T-helper 17 cell (primary cell): ENCODE data around the gene RPS6KA2. TPM values are rescaled to one million over a fixed set of nuclear protein-coding genes. Genes with fewer than 3 reads are reported as not detected.

Source experiments
- ATAC-seq: fragments of 150-1000 bp; cut with Tn5 transposase; 2 replicates; pipeline ENCODE4 v1.10.0; 2021; ENCODE audit warnings: mild to moderate bottlenecking, moderate library complexity
- DNase-seq, 3 donors: peaks; one replicate each; pipeline versions ENCODE4 v3.0.0 to v3.0.0-alpha.2; 2020 to 2021
- H3K9me3 ChIP-seq: one replicate; pipeline ENCODE4 v1.7.0; 2013; ENCODE audit warnings: low read length, mild to moderate bottlenecking; ENCODE audit not compliant: control insufficient read depth, poor library complexity, severe bottlenecking
- H3K27ac Mint-ChIP-seq: one replicate; pipeline ENCODE4 v1.8.0; 2022; ENCODE audit warnings: mild to moderate bottlenecking, moderate library complexity, mixed read lengths
- H3K27me3 Mint-ChIP-seq: one replicate; pipeline ENCODE4 v1.8.0; 2022; ENCODE audit warnings: mixed read lengths
- H3K36me3 Mint-ChIP-seq: one replicate; pipeline ENCODE4 v1.8.0; 2022; ENCODE audit warnings: low read depth, mixed read lengths
- H3K4me1 Mint-ChIP-seq: one replicate; pipeline ENCODE4 v1.8.0; 2022; ENCODE audit warnings: mild to moderate bottlenecking, mixed read lengths
- H3K4me3 Mint-ChIP-seq: one replicate; pipeline ENCODE4 v1.8.0; 2022; ENCODE audit warnings: mild to moderate bottlenecking, moderate library complexity, mixed read lengths
- total RNA-seq, 4 donors: library from RNA in 2 of 4; stranded (reverse) in 2 of 4; gene quantifications; one replicate each; pipeline ENCODE4 v1.2.3 and lab custom pipeline; 2022 to 2026

The RPS6KA2 gene
- total RNA-seq, 2 donors from 2014 or later = 3.3 to 5.9 TPM

DNA sequence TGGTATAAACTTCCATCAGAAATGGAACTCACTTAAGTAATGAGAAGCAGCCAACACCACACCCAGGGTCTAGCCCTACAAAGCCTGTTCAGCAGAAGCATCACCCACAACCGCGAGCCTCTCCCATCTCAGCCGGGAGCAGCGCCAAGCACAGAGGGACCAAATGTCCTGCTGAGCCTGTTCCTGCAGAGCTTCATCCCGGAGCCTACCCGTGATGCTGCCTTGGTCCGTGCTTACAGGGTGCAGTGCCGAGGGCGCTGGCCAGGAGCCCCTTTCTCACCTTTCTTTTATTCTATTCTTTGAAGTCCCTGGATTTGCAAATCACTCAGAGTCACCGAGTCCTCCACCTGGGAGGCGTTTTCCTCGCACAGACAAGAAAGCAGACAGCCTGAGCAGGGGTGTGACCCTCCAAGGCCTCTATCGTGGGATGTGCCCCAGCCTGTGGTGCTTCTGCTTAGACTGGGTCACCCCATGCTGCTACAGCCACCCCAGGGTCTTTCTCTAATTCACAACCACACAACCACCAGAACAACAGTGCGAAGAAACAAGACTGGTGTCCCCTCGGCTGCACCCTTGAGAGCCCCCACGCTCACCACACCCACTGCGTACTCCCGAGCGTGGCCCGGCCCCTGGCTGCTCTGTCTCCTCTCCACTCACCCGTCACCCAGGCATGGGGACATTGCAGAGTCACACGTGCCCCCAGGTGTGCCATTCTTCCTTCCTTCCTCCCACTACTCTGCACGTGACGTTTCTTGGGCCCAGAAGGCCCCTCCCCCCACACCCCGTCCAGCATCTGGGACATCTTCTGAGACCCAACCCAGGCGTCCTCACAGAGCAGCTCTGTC is 152.1 kb downstream of the RPS6KA2 start:
- H3K27ac Mint-ChIP-seq = no peak overlapping the region
- peaks cover 3% of the 10 kb centered on the region for H3K36me3 Mint-ChIP-seq
- DNase-seq (no peak), ATAC-seq (no peak)
- no peaks in the 10 kb centered on the region for H3K9me3 ChIP-seq
- no peak overlapping the region for H3K4me3 Mint-ChIP-seq
- peaks cover 12% of the 10 kb centered on the region for H3K4me1 Mint-ChIP-seq
- peaks cover 4% of the 10 kb centered on the region for H3K27me3 Mint-ChIP-seq

DNA sequence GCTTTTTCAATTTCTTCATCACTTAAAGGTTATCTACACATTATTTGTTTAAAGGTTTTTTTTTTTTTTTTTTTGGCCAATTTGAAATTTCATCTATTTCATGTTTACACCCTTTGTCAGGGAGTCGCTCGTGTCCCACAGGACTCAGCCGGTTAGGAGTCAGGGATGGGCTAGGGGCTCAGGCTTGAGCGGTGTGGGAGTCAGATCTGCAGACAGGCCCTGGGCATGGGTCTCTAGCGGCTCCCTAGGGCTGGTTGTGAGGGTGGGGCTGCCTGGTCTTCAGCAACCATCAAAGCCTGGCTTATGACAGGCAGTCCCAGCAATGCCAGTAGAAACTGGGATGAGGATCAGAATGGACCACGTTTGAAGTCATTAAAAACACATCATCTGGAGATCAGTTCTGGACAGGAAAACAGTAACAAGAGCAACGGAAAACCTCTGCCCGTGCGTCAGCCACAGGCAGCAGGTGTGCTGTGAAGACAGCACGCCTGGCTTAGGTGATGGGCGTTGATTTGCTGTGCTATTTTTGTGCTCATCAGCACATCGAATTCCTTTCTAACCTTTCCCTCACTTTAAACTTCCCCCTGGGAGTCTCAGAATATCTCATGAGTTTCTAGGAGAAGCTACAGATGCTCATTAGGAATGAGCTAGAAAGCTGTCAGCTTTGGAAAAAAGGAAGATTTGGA is 153.0 kb downstream of the RPS6KA2 start:
- no peak overlapping the region for H3K27ac Mint-ChIP-seq
- DNase-seq (no peak), ATAC-seq (no peak)
- peaks cover 4% of the 10 kb centered on the region for H3K27me3 Mint-ChIP-seq
- peaks cover 2% of the 10 kb centered on the region for H3K36me3 Mint-ChIP-seq
- H3K4me1 Mint-ChIP-seq = peaks cover 12% of the 10 kb centered on the region
- H3K9me3 ChIP-seq = no peaks in the 10 kb centered on the region
- H3K4me3 Mint-ChIP-seq = no peak overlapping the region

DNA sequence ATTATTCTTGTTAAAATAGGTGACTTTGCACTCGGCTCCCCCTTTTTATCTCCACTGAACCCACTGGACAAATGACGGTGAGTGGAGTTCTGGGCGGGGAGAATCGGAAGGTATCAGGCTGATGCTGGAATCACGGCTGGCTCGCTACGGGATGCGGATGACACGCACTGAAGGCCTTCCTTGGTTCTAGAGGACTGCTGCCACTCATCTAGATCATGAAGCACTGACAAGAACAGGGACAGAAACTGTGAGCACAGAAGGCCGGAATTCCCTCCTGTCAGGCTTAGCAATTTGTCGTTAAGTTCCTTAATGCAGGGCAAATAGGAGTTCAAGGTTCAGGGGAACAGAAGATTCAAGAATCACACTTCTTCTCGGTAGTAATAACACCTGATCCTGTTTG is 154.4 kb downstream of the RPS6KA2 start:
- no peak for ATAC-seq
- Mint-ChIP-seq H3K4me1 (peaks cover 12% of the 10 kb centered on the region), H3K36me3 (no peaks in the 10 kb centered on the region), H3K27me3 (peaks cover 4% of the 10 kb centered on the region), H3K27ac (no peak overlapping the region), H3K4me3 (no peak overlapping the region)
- H3K9me3 ChIP-seq = no peaks in the 10 kb centered on the region
- no peak for DNase-seq

DNA sequence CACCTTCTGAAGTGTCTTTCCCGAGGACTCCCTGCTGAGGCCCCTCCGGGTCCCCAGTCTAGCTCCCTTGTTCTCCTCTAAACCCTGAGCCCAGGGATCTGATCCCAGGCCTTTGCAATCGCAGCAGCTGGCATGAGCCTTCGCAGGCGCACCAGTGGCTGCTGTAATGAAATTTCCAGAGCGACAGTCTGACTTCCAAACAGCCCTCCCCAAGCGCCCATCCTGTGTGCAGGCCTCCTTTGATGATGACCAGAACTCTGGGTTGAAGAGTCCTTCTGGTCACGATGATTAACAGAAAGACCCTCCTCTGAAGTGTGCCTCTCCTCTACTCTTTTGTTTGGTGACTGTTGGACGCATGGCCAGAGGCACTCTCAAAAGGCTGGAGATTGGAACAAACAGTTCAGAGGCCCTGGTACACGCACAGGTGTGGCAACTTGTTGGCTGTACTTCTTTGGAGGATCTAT is 155.2 kb downstream of the RPS6KA2 start:
- Mint-ChIP-seq H3K4me1 (peaks cover 14% of the 10 kb centered on the region), H3K27me3 (peaks cover 4% of the 10 kb centered on the region), H3K4me3 (no peak overlapping the region), H3K27ac (peak overlapping the region; percentile 43), H3K36me3 (no peaks in the 10 kb centered on the region)
- ATAC-seq = no peak
- no peaks in the 10 kb centered on the region for H3K9me3 ChIP-seq
- no peak for DNase-seq

DNA sequence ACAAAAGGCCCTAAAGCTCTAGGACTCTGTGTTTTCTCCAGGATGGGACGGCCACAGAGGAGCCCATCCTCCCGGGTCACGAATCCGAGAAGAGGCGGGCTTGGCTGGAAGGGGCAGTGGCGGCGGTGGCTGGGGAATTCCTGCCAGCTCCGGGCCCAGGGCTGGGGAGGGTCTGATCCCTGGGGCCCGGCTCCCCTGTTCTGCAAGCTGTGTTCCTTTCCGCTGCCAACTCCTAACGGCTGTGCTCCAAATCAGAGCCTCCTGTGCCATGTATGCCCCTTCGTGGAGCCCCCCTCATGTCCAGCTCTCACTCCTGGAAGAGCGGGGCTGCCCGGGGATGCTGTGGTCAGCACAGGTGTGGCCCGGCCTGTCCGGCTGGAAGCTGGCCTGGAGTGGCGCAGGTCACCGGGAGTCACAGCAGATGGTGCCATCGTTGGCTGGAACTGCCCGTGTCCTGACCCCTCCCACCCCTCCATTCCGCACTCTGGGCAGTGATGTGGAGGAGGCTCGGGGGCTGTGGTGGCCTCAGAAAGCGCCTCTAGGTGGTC is 156.1 kb downstream of the RPS6KA2 start:
- Mint-ChIP-seq H3K27ac (no peak overlapping the region), H3K36me3 (peaks cover 2% of the 10 kb centered on the region), H3K4me1 (peaks cover 16% of the 10 kb centered on the region), H3K4me3 (no peak overlapping the region), H3K27me3 (peaks cover 4% of the 10 kb centered on the region)
- no peaks in the 10 kb centered on the region for H3K9me3 ChIP-seq
- DNase-seq (no peak), ATAC-seq (no peak)

GRCh38 chr6:166470029-166470862 is 156.8 kb downstream of the RPS6KA2 start:
- ATAC-seq = no peak
- peaks cover 2% of the 10 kb centered on the region for H3K36me3 Mint-ChIP-seq
- H3K9me3 ChIP-seq = no peaks in the 10 kb centered on the region
- H3K4me3 Mint-ChIP-seq = no peak overlapping the region
- H3K27ac Mint-ChIP-seq = no peak overlapping the region
- H3K4me1 Mint-ChIP-seq = peaks cover 11% of the 10 kb centered on the region
- no peak for DNase-seq
- H3K27me3 Mint-ChIP-seq = peaks cover 4% of the 10 kb centered on the region

DNA sequence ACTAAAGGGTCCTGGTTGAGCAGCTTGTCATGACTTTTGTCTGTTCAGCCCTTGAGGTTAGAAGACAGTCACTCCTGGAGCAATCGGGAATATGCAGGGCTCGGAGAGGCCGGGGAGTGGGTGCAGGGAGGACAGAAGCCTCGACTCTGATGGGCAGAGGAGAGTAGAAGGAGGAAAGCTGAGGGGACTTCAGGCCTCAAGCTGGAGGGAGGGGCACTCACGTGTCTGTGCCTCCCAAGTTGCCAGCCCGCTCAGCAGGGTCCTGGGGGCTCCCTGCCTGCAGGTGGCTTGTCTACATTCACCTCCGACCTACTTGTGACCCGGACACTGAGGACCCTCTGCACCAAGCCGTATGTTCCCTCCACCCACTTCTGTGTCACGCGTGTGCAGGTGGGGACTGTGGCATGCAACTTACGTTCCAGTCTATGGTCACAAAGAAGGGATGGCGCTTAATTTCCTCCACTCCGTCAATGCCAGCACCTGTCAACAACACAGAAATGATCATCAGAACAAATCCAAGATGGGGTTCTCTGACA is 157.6 kb downstream of the RPS6KA2 start:
- no peak for DNase-seq
- no peak for ATAC-seq
- Mint-ChIP-seq H3K27me3 (peaks cover 4% of the 10 kb centered on the region), H3K4me3 (no peak overlapping the region), H3K36me3 (peaks cover 2% of the 10 kb centered on the region), H3K27ac (no peak overlapping the region), H3K4me1 (peaks cover 10% of the 10 kb centered on the region)
- no peaks in the 10 kb centered on the region for H3K9me3 ChIP-seq

DNA sequence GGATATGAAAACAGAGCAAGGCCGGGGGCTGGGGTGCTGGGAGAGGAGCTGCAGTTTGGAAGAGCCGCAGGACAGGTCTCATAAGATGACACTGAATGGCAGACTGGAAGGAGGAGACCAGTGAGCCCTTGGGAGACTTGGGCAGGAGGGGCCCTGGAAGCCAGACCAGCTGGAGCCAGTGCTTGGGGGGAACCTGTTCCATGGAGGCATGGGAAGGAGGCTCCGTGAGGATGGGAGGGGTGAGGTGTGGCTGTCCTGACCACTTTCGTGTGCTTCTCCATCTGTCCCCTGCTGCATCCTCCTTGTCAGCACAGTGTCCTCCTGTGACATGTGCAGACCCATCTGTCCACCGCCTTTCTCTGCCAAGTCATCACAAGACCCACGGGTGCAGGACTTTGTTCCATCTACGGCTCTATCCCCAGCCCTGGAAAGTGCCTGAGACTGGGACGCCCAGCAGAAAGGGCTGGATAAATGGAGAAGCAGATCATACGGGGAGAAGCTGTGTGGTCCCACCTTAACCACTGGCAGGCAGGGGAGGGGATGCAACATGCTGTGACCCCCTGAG is 159.5 kb downstream of the RPS6KA2 start:
- H3K27ac Mint-ChIP-seq = peak overlapping the region; percentile 4
- ATAC-seq = no peak
- H3K4me1 Mint-ChIP-seq = peaks cover 5% of the 10 kb centered on the region
- H3K9me3 ChIP-seq = no peaks in the 10 kb centered on the region
- H3K4me3 Mint-ChIP-seq = no peak overlapping the region
- H3K27me3 Mint-ChIP-seq = no peaks in the 10 kb centered on the region
- H3K36me3 Mint-ChIP-seq = peaks cover 2% of the 10 kb centered on the region
- no peak for DNase-seq

DNA sequence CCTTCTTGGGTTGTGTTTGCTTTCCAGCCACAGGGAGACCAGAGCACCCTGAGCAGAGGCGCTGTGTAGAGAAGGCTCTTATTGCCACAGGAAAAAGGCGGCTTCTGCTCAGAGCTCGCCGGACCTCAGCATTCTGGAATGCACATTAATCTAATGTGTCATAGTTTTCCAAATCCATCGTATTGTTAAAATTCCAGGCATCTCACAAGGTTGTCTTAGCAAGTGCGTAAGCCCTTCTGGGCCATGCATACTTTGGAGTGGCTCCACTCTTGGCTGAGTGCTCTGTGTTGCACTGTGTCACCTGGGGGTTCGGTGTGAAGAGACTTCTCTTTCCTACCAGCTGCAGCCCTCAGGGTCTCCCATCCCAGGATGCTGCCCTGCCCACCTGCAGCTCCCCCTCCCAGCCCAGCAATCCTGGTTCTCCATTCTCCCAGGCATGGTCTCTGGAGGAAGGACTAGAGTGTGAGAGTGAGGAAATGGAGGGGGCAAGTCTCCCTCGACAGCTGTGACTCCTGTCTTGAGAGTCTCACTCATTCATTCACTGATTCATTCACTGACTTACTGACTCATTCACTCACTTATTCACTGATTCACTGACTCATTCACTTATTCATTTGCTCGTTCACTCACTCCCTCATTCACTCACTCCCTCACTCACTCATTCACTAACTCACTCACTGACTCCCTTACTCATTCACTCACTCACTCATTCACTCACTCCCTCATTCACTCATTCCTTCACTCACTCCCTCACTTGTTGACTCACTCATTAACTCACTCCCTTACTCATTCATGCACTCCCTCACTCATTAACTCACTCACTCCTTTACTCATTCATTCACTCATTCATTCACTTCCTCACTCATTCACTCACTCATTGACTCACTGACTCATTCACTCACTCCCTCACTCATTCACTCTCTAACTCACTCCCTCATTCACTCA is 160.6 kb downstream of the RPS6KA2 start:
- no peak for DNase-seq
- Mint-ChIP-seq H3K36me3 (peaks cover 2% of the 10 kb centered on the region), H3K4me1 (peaks cover 5% of the 10 kb centered on the region), H3K27me3 (no peaks in the 10 kb centered on the region), H3K4me3 (no peak overlapping the region), H3K27ac (peak overlapping the region; percentile 4)
- no peaks in the 10 kb centered on the region for H3K9me3 ChIP-seq
- no peak for ATAC-seq

- H3K4me1 Mint-ChIP-seq = peaks cover 5% of the 10 kb centered on the region
- ATAC-seq = no peak
- H3K27me3 Mint-ChIP-seq = no peaks in the 10 kb centered on the region
- no peak for DNase-seq
- H3K4me3 Mint-ChIP-seq = no peak overlapping the region
- H3K9me3 ChIP-seq = no peaks in the 10 kb centered on the region
- H3K27ac Mint-ChIP-seq = no peak overlapping the region
- peaks cover 2% of the 10 kb centered on the region for H3K36me3 Mint-ChIP-seq
Measured at GRCh38 chr6:166465671-166466087, 161.4 kb downstream of the RPS6KA2 start.

- Mint-ChIP-seq H3K4me1 (peaks cover 5% of the 10 kb centered on the region), H3K36me3 (peaks cover 2% of the 10 kb centered on the region), H3K27me3 (no peaks in the 10 kb centered on the region), H3K4me3 (no peak overlapping the region), H3K27ac (no peak overlapping the region)
- no peak for ATAC-seq
- no peaks in the 10 kb centered on the region for H3K9me3 ChIP-seq
- DNase-seq = no peak
Measured at GRCh38 chr6:166465003-166465399, 162.1 kb downstream of the RPS6KA2 start.
